H1 (cell line): ENCODE measurements around the gene BAIAP2L2. TPM values are rescaled to one million over a fixed set of nuclear protein-coding genes. Genes with fewer than 3 reads are reported as not detected.

ENCODE experiments used
- BCL11A ChIP-seq, 2 experiments: IDR thresholded peaks; one replicate each; pipeline ENCODE4 v1.6.1; 2011; ENCODE audit warnings: low read depth in 2 of 2, low read length in 2 of 2, mild to moderate bottlenecking in 2 of 2
- BRCA1 ChIP-seq: IDR thresholded peaks from 2 replicates; pipeline ENCODE4 v1.6.1; 2012; ENCODE audit warnings: low read depth, low read length, improper control_type of control experiment
- CHD2 ChIP-seq: IDR thresholded peaks from 2 replicates; pipeline ENCODE4 v1.6.1; 2012; ENCODE audit warnings: low read length, improper control_type of control experiment
- E2F6 ChIP-seq: IDR thresholded peaks from 2 replicates; pipeline ENCODE4 v1.6.1; 2012; ENCODE audit warnings: inconsistent platforms
- SIN3A ChIP-seq, 2 experiments: IDR thresholded peaks in 1 of 2; conservative IDR thresholded peaks in 1 of 2; 2 replicates each; pipeline ENCODE4 v1.6.1; 2011 to 2012; ENCODE audit warnings: low read length in 2 of 2, improper control_type of control experiment in 1 of 2, low read depth in 1 of 2, mild to moderate bottlenecking in 1 of 2
- polyA plus RNA-seq, 7 experiments: library from polyadenylated mRNA; depleted of rRNA in 3 of 7; stranded (reverse) in 5 of 7; unstranded in 2 of 7; fragments of >200 nt in 5 of 7; fragments of 200-250 nt in 2 of 7; gene quantifications; 1 replicate in 5 of 7; 2 replicates in 1 of 7; 4 replicates in 1 of 7; pipeline versions ENCODE4 v1.2.1 to v1.2.3, GENCODE V29; 2011 to 2013; ENCODE audit warnings: missing spikeins in 2 of 7, mixed read lengths in 2 of 7
- total RNA-seq: library from RNA; stranded (reverse); fragmentation: NEBNext Ultra II Directional; extraction: Animal tissue kit (Norgen Biotek cat#: 25700); gene quantifications from 2 replicates; pipeline ENCODE4 v1.2.1, GENCODE V29; 2021

BAIAP2L2 gene
- total and polyA plus RNA-seq, 2 of the 8 experiments (the other 6 are each of a cell fraction or from before 2014, with no cell fraction given): 5.4 to 10.0 TPM

- TF ChIP-seq E2F6 (no peak), SIN3A (conservative IDR thresholded peaks at IDR 0.05 in 1 of 2, IDR thresholded peaks at IDR 0.05 in 1 of 2; ENCODE audit: low read depth in 1 of 2, low read length in 2 of 2) (no peak), BCL11A (IDR thresholded peaks at IDR 0.05; ENCODE audit: low read depth in 2 of 2, low read length in 2 of 2) (no peak), CHD2 (no peak), BRCA1 (no peak)
- TF ChIP-seq, all 59 proteins: peak for 0
Observed at GRCh38 chr22:38110008-38110862, at the start of gene BAIAP2L2 (continued).
